MM.1S (cell line): ENCODE data around the gene SLC2A3.
"Not testable (repeated sequence)": the region's sequence is repeated elsewhere in the genome, so short reads cannot be mapped to it uniquely, and the experiment has no call there.

ENCODE experiments used
- DNase-seq: peaks from one replicate; pipeline ENCODE4 v3.0.0-alpha.2; 2015
- H2AFZ ChIP-seq: fragments of 300-600 bp; sonication (generic); 2 replicates; pipeline ENCODE4 v1.6.0; 2016; ENCODE audit warnings: antibody characterized with exemption, low read length
- H3F3A ChIP-seq: fragments of 300-600 bp; sonication (generic); 2 replicates; pipeline ENCODE4 v1.6.1; 2016; ENCODE audit warnings: mild to moderate bottlenecking, antibody characterized with exemption, low read length, moderate library complexity, mixed read lengths; ENCODE audit not compliant: insufficient read depth
- H3K27ac ChIP-seq: fragments of 300-600 bp; sonication (generic); 2 replicates; pipeline ENCODE4 v1.5.1; 2016; ENCODE audit warnings: mild to moderate bottlenecking, low read length
- H3K27me3 ChIP-seq: fragments of 300-600 bp; sonication (generic); replicated peaks from 2 replicates; pipeline ENCODE4 v1.6.0; 2016; ENCODE audit warnings: low read length; ENCODE audit not compliant: insufficient read depth
- H3K36me3 ChIP-seq: fragments of 300-600 bp; sonication (generic); replicated peaks from 2 replicates; pipeline ENCODE4 v1.6.1; 2016; ENCODE audit warnings: mild to moderate bottlenecking, low read length, mixed read lengths; ENCODE audit not compliant: insufficient read depth
- H3K4me1 ChIP-seq: fragments of 300-600 bp; sonication (generic); 2 replicates; pipeline ENCODE4 v1.6.1; 2016; ENCODE audit warnings: low read length, mixed read lengths
- H3K4me2 ChIP-seq: fragments of 300-600 bp; sonication (generic); 2 replicates; pipeline ENCODE4 v1.6.0; 2016; ENCODE audit warnings: low read depth, low read length
- H3K4me3 ChIP-seq: fragments of 300-600 bp; sonication (generic); 2 replicates; pipeline ENCODE4 v1.5.1; 2016; ENCODE audit warnings: low read length, mixed read lengths
- H3K79me2 ChIP-seq: fragments of 300-600 bp; sonication (generic); 2 replicates; pipeline ENCODE4 v1.6.1; 2016; ENCODE audit warnings: mixed run types, low read length, mixed read lengths
- H3K9ac ChIP-seq: fragments of 300-600 bp; sonication (generic); 2 replicates; pipeline ENCODE4 v1.6.1; 2016; ENCODE audit warnings: low read length, mixed read lengths
- H3K9me2 ChIP-seq: fragments of 300-600 bp; sonication (generic); replicated peaks from 2 replicates; pipeline ENCODE4 v1.6.1; 2016; ENCODE audit warnings: mild to moderate bottlenecking, low read length, mixed read lengths; ENCODE audit not compliant: insufficient read depth
- H3K9me3 ChIP-seq: fragments of 300-600 bp; sonication (generic); replicated peaks from 2 replicates; pipeline ENCODE4 v1.6.1; 2016; ENCODE audit warnings: mild to moderate bottlenecking, low read length, mixed read lengths; ENCODE audit not compliant: insufficient read depth
- H4K20me1 ChIP-seq: fragments of 300-600 bp; sonication (generic); 2 replicates; pipeline ENCODE4 v1.6.1; 2016; ENCODE audit warnings: mild to moderate bottlenecking, low read length, moderate library complexity, mixed read lengths; ENCODE audit not compliant: insufficient read depth
- EZH2 ChIP-seq: fragments of 300-600 bp; sonication (generic); optimal IDR thresholded peaks from 2 replicates; pipeline ENCODE3; 2017; ENCODE audit warnings: low read depth, mild to moderate bottlenecking, antibody characterized with exemption, low read length, mixed read lengths
- EZH2phosphoT487 ChIP-seq: fragments of 300-600 bp; sonication (generic); IDR thresholded peaks from 2 replicates; pipeline ENCODE4 v1.6.1; 2018; ENCODE audit warnings: antibody characterized with exemption, low read length
- TF ChIP-seq, protein P1 (sequence below): fragments of 300-600 bp; sonication (generic); IDR thresholded peaks from 2 replicates; pipeline ENCODE4 v1.5.1; 2016; ENCODE audit warnings: antibody characterized with exemption, low read length, mixed read lengths

SLC2A3 gene

DNA sequence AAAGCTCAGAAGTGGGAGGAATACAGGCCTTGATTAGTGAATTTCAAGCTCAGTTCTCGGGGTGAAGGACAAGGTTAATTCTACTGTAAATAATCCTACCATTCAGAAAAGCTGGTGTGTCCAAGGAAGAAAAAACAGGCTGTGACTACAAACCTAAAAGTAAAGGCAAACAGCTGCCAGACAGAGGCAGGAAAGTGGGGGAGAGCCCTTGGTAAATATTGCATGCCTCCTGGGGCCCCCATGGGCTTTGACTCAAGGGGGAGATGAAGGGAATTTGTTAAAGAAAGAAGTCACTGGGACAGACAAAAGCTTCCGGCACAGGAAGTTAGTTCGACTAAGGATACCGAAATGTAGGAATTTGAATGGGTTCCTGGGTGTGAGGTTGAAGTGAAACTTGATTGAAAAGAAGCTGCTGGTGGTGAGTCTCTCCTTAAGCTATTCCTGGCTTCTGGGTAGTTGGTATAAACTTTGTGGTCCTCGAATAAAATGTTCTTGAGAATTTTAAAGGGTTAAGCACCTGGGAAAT is 30.3 kb downstream of the SLC2A3 start:
- H4K20me1 ChIP-seq, H3K4me2 ChIP-seq, H2AFZ ChIP-seq, H3K79me2 ChIP-seq, DNase-seq, H3K4me3 ChIP-seq, H3K9me3 ChIP-seq, H3K27me3 ChIP-seq, H3K9ac ChIP-seq, H3F3A ChIP-seq, H3K9me2 ChIP-seq, H3K27ac ChIP-seq, H3K4me1 ChIP-seq, H3K36me3 ChIP-seq: not testable (repeated sequence)

DNA sequence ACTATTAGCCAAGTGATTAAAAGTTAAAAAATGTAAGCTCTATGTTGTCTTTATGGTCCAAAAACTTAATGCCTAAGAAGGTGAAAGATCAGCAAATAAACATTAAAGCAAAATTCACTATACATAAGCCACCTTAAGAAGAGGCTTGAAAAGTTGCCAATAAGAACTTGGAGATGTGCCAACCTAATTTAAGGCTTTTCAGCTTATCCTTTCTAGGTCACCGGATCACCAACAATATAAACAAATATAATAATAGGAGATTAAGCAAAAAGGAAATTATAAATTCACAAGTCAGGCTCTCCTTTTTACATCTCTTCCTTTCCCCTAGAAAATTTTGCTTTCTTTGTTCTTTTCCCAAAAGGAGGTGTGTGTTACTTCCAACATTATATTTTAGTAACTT is 30.9 kb downstream of the SLC2A3 start:
- Histone ChIP-seq H3K9ac (no peak overlapping the region), H3K27ac (no peak overlapping the region), H3K4me2 (no peak overlapping the region), H3K9me2 (no peaks in the 10 kb centered on the region), H4K20me1 (no peaks in the 10 kb centered on the region), H3K4me3 (no peak overlapping the region), H3K9me3 (no peaks in the 10 kb centered on the region), H3F3A (no peaks in the 10 kb centered on the region), H3K4me1 (no peaks in the 10 kb centered on the region), H3K36me3 (no peaks in the 10 kb centered on the region), H2AFZ (no peak overlapping the region), H3K27me3 (no peaks in the 10 kb centered on the region), H3K79me2 (no peaks in the 10 kb centered on the region)
- no peak for DNase-seq
- no peak for TF ChIP-seq EZH2
- no peak for TF ChIP-seq EZH2phosphoT487
- TF ChIP-seq, protein P1, sequence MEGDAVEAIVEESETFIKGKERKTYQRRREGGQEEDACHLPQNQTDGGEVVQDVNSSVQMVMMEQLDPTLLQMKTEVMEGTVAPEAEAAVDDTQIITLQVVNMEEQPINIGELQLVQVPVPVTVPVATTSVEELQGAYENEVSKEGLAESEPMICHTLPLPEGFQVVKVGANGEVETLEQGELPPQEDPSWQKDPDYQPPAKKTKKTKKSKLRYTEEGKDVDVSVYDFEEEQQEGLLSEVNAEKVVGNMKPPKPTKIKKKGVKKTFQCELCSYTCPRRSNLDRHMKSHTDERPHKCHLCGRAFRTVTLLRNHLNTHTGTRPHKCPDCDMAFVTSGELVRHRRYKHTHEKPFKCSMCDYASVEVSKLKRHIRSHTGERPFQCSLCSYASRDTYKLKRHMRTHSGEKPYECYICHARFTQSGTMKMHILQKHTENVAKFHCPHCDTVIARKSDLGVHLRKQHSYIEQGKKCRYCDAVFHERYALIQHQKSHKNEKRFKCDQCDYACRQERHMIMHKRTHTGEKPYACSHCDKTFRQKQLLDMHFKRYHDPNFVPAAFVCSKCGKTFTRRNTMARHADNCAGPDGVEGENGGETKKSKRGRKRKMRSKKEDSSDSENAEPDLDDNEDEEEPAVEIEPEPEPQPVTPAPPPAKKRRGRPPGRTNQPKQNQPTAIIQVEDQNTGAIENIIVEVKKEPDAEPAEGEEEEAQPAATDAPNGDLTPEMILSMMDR, result no peak

DNA sequence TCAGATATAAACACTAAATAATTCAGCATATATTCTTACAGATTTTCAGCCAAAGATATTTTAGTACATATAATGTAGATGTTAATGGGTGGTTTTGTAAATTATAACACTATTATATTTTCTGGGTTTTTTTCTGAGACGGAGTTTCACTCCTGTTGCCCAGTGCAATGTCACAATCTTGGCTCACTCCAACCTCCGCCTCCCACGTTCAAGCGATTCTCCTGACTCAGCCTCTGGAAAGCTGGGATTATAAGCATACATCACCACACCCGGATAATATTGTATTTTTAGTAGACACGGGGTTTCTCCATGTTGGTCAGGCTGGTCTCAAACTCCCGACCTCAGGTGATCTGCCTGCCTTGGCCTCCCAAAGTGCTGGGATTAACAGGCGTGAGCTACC is 33.6 kb downstream of the SLC2A3 start:
- not testable (repeated sequence) for H3K4me2 ChIP-seq, H2AFZ ChIP-seq, H3F3A ChIP-seq, H3K79me2 ChIP-seq, H3K4me3 ChIP-seq, H3K4me1 ChIP-seq, H4K20me1 ChIP-seq, H3K9ac ChIP-seq, H3K9me2 ChIP-seq, DNase-seq, H3K9me3 ChIP-seq, H3K36me3 ChIP-seq, H3K27me3 ChIP-seq, H3K27ac ChIP-seq

DNA sequence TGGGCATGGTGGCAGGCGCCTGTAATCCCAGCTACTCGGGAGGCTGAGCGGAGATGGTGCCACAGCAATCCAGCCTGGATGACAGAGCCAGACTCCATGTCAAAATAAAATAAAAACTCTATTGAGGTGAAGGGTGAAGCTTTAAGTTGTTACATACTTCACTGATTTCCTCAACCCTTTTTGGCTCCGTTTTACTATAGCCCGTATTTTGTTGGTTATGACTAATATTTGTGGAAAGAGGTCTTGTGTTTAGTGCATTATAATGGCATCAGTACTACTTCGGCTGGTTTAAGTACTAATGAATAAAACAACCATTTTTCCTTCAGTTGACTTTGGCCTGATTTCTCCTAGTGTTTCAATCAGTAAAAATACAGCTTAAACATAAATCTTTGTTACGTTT is 36.2 kb downstream of the SLC2A3 start:
- no peaks in the 10 kb centered on the region for H4K20me1 ChIP-seq
- H3K27me3 ChIP-seq, result no peaks in the 10 kb centered on the region
- H3F3A ChIP-seq, result no peaks in the 10 kb centered on the region
- no peaks in the 10 kb centered on the region for H3K9me2 ChIP-seq
- H3K27ac ChIP-seq, result no peak overlapping the region
- no peaks in the 10 kb centered on the region for H3K36me3 ChIP-seq
- TF ChIP-seq EZH2 (no peak), EZH2phosphoT487 (no peak)
- TF ChIP-seq, protein P1, result no peak
- no peak overlapping the region for H2AFZ ChIP-seq
- H3K4me1 ChIP-seq, result no peaks in the 10 kb centered on the region
- DNase-seq, result no peak
- H3K9me3 ChIP-seq, result no peaks in the 10 kb centered on the region
- H3K4me3 ChIP-seq, result no peak overlapping the region
- H3K79me2 ChIP-seq, result no peaks in the 10 kb centered on the region
- no peak overlapping the region for H3K4me2 ChIP-seq
- H3K9ac ChIP-seq, result no peak overlapping the region

DNA sequence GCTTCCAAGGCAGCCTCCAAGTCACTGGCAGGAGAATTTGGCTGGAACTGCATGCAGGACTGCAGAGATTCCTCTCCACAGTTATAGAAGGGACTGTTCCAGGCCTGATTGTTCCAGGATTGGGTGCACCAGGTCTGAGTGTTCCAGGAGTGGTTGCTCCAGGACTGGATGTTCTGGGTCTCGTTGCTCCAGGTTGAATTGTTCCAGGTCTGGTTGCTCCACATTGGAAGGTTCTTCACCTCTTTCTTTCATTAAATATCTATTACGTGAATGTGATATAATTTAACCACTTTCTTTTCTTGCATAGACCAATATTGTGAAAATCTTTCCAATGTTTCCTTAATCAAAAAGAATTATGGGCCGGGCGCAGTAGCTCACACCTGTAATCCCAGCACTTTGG is 39.3 kb downstream of the SLC2A3 start:
- H3K36me3 ChIP-seq, H3F3A ChIP-seq, H3K4me2 ChIP-seq, H4K20me1 ChIP-seq, H3K9ac ChIP-seq, DNase-seq, H3K9me2 ChIP-seq, H3K27ac ChIP-seq, H3K4me3 ChIP-seq, H3K79me2 ChIP-seq, H3K4me1 ChIP-seq, H2AFZ ChIP-seq, H3K9me3 ChIP-seq, H3K27me3 ChIP-seq: not testable (repeated sequence)
